D721Med (cell line): Measurements from ENCODE around the gene MYBBP1A.

Experiments used
- DNase-seq: peaks from one replicate; pipeline ENCODE4 v3.0.0; 2011; ENCODE audit warnings: low spot score; ENCODE audit not compliant: insufficient read length
- FAIRE-seq: peaks from 2 replicates; lab custom pipeline; 2011; peaks lifted over from hg19 to GRCh38; lab: Jason Lieb, UNC
- CTCF ChIP-seq: IDR thresholded peaks from 2 replicates; pipeline ENCODE4 v1.5.1; 2012; ENCODE audit warnings: mild to moderate bottlenecking, control low read depth; ENCODE audit not compliant: insufficient read depth; ENCODE audit errors: missing control alignments

Gene MYBBP1A

GRCh38 chr17:4588391-4588790, 33.2 kb upstream of the MYBBP1A start:
- FAIRE-seq (no peak), DNase-seq (no peak)
- TF ChIP-seq CTCF: no peak

- FAIRE-seq (no peak), DNase-seq (no peak)
- no peak for TF ChIP-seq CTCF
Observed at GRCh38 chr17:4587803-4588202, 32.6 kb upstream of the MYBBP1A start.

GRCh38 chr17:4587195-4587594, 32.0 kb upstream of the MYBBP1A start:
- FAIRE-seq: no peak
- TF ChIP-seq CTCF: no peak
- no peak for DNase-seq

DNA sequence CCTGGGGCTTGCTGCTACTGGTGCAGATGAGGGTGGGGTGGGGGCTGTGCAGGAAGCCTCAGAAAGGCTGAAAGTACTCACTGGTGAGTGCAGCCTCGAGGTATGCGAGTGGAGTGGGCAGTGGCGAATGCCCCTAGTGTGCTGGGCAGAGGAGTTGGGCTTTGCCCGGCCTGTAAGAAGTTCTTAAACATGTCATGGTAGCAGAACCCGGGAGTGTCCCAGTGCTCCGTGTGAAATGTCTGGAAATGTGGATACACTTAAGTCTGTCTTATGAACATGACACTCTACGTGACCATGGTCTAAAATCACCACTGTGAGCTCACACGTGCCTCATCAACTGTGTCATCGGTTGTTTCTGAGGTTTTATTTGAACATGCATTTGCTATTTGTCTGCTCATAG, 30.9 kb upstream of the MYBBP1A start:
- FAIRE-seq (no peak), DNase-seq (no peak)
- no peak for TF ChIP-seq CTCF

DNA sequence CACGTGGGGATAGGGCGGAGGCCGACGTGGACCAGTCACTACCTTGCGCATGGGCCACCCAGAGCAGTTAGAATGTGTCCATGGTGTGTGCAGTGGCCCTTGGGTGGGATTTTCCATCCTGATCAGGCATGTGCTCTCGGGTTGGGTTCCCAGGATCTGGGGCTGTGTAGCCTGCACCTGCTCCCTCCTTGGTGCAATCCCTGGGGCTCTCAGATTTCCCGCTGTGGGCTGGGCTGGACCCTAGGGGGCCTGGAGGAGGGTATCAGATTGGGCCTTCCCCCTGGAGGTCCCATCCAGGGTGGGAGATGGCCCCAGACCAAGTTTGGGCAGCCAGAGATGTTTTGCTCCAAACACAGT, 30.4 kb upstream of the MYBBP1A start:
- no peak for TF ChIP-seq CTCF
- FAIRE-seq (no peak), DNase-seq (no peak)

- DNase-seq: no peak
- TF ChIP-seq CTCF: no peak
- FAIRE-seq: no peak
Observed at GRCh38 chr17:4584917-4585637, 29.9 kb upstream of the MYBBP1A start.

GRCh38 chr17:4584101-4584916, 29.1 kb upstream of the MYBBP1A start, which contains the start of gene SMTNL2:
Gene SMTNL2, plus strand, starts transcription at chr17:4584529. Its CDS starts 77 bp downstream, at chr17:4584606.
- FAIRE-seq: no peak
- no peak for TF ChIP-seq CTCF
- DNase-seq: peak; percentile 91
